Endodermal cell (in vitro differentiated cells): Measurements from ENCODE around the gene BHLHE23. TPM values are rescaled to one million over a fixed set of nuclear protein-coding genes. Genes with fewer than 3 reads are reported as not detected.
A peak's percentile ranks its signal among the peaks of the same experiment; 100 is the strongest.

ENCODE experiments used
- DNase-seq: peaks from one replicate; pipeline ENCODE4 v3.0.0-alpha.2; 2017
- H3K27ac ChIP-seq: 2 replicates; pipeline ENCODE4 v1.5.1; 2013; ENCODE audit warnings: mild to moderate bottlenecking, low read depth, low read length, moderate library complexity
- H3K27me3 ChIP-seq: 2 replicates; pipeline ENCODE4 v1.6.1; 2013; ENCODE audit warnings: mild to moderate bottlenecking, low read length, moderate library complexity; ENCODE audit not compliant: insufficient read depth, control insufficient read depth, poor library complexity, severe bottlenecking
- H3K36me3 ChIP-seq: 2 replicates; pipeline ENCODE4 v1.7.0; 2013; ENCODE audit warnings: mild to moderate bottlenecking, low read length, moderate library complexity; ENCODE audit not compliant: control insufficient read depth, insufficient read depth
- H3K4me1 ChIP-seq: one replicate; pipeline ENCODE4 v1.7.0; 2013; ENCODE audit warnings: low read length; ENCODE audit not compliant: control insufficient read depth, insufficient read depth
- H3K4me3 ChIP-seq: 2 replicates; pipeline ENCODE4 v1.5.1; 2013; ENCODE audit warnings: mild to moderate bottlenecking, low read length, moderate library complexity
- H3K9ac ChIP-seq: 2 replicates; pipeline ENCODE4 v1.6.1; 2013; ENCODE audit warnings: mild to moderate bottlenecking, low read length, moderate library complexity; ENCODE audit not compliant: poor library complexity, severe bottlenecking; ENCODE audit errors: extremely low read depth
- H3K9me3 ChIP-seq: 2 replicates; pipeline ENCODE4 v1.6.1; 2013; ENCODE audit warnings: mild to moderate bottlenecking, low read length, moderate library complexity; ENCODE audit not compliant: control insufficient read depth
- H3K27ac Mint-ChIP-seq: 2 replicates; pipeline ENCODE4 v1.8.0; 2020; ENCODE audit warnings: mixed read lengths
- H3K27me3 Mint-ChIP-seq: 2 replicates; pipeline ENCODE4 v1.8.0; 2021; ENCODE audit warnings: mild to moderate bottlenecking, mixed read lengths; ENCODE audit not compliant: insufficient read depth
- H3K36me3 Mint-ChIP-seq: 2 replicates; pipeline ENCODE4 v1.8.0; 2020; ENCODE audit warnings: low read depth, mixed read lengths
- H3K4me1 Mint-ChIP-seq: 2 replicates; pipeline ENCODE4 v1.8.0; 2020; ENCODE audit warnings: mixed read lengths
- H3K4me3 Mint-ChIP-seq: 2 replicates; pipeline ENCODE4 v1.8.0; 2020; ENCODE audit warnings: mild to moderate bottlenecking, moderate library complexity, mixed read lengths
- H3K9me3 Mint-ChIP-seq: 2 replicates; pipeline ENCODE4 v1.8.0; 2020; ENCODE audit warnings: mild to moderate bottlenecking, mixed read lengths
- CTCF ChIP-seq: fragments of 200-600 bp; sonication (generic); conservative IDR thresholded peaks from 2 replicates; pipeline ENCODE4 v1.5.0; 2021; ENCODE audit warnings: antibody characterized with exemption, mild to moderate bottlenecking
- WGBS, 2 experiments: methylation state at CpG; one replicate each; pipeline versions ENCODE4 v1.1.5 to v1.1.7; 2013; ENCODE audit warnings: missing lambda C conversion rate in 2 of 2, mixed read lengths in 1 of 2; ENCODE audit not compliant: insufficient coverage in 1 of 2, insufficient read length in 1 of 2; 5-methylcytosine and 5-hydroxymethylcytosine counted together
- total RNA-seq, 2 donors: library from RNA; stranded (reverse); fragmentation: NEBNext Ultra II Directional in 1 of 2; extraction: Animal tissue kit (Norgen Biotek cat#: 25700) in 1 of 2; gene quantifications; 2 replicates in 1 of 2; 3 replicates in 1 of 2; pipeline ENCODE4 v1.2.1, GENCODE V29; 2021

BHLHE23 gene
- total RNA-seq, 2 donors from 2014 or later = not detected

- no peak overlapping the region for H3K4me3 Mint-ChIP-seq
- no peaks in the 10 kb centered on the region for H3K9me3 Mint-ChIP-seq
- peaks cover 21% of the 10 kb centered on the region for H3K27me3 Mint-ChIP-seq
- Histone ChIP-seq H3K27me3 (peaks cover 35% of the 10 kb centered on the region), H3K9ac (no peak overlapping the region), H3K27ac (peak overlapping the region; percentile 94), H3K9me3 (no peaks in the 10 kb centered on the region), H3K36me3 (no peaks in the 10 kb centered on the region), H3K4me1 (no peaks in the 10 kb centered on the region), H3K4me3 (no peak overlapping the region)
- DNase-seq = no peak
- TF ChIP-seq CTCF = peak; percentile 26
- no peaks in the 10 kb centered on the region for H3K36me3 Mint-ChIP-seq
- no peaks in the 10 kb centered on the region for H3K4me1 Mint-ChIP-seq
- no peak overlapping the region for H3K27ac Mint-ChIP-seq
- WGBS, 2 experiments = 87 to 88% methylated on average over 11 to 14 of the region's 14 CpGs
These were observed 27.5 kb downstream of the BHLHE23 start for GRCh38 chr20:62979310-62979709.

GRCh38 chr20:62978561-62978943 lies 28.2 kb downstream of the BHLHE23 start:
- 87 to 100% methylated on average over 1 to 13 of the region's 13 CpGs for WGBS, 2 experiments
- Mint-ChIP-seq H3K36me3 (no peaks in the 10 kb centered on the region), H3K4me3 (no peak overlapping the region), H3K4me1 (no peaks in the 10 kb centered on the region), H3K9me3 (no peaks in the 10 kb centered on the region), H3K27me3 (peaks cover 28% of the 10 kb centered on the region), H3K27ac (no peak overlapping the region)
- no peak for DNase-seq
- H3K27ac ChIP-seq = no peak overlapping the region
- TF ChIP-seq CTCF = no peak
- no peak overlapping the region for H3K9ac ChIP-seq
- H3K4me1 ChIP-seq = no peaks in the 10 kb centered on the region
- H3K36me3 ChIP-seq = no peaks in the 10 kb centered on the region
- peaks cover 42% of the 10 kb centered on the region for H3K27me3 ChIP-seq
- H3K4me3 ChIP-seq = no peak overlapping the region
- no peaks in the 10 kb centered on the region for H3K9me3 ChIP-seq

GRCh38 chr20:62977613-62978560 lies 28.9 kb downstream of the BHLHE23 start:
- H3K27me3 ChIP-seq = peaks cover 49% of the 10 kb centered on the region
- H3K4me1 ChIP-seq = no peaks in the 10 kb centered on the region
- Mint-ChIP-seq H3K27me3 (peaks cover 35% of the 10 kb centered on the region), H3K9me3 (no peaks in the 10 kb centered on the region), H3K4me3 (no peak overlapping the region), H3K27ac (no peak overlapping the region), H3K4me1 (no peaks in the 10 kb centered on the region), H3K36me3 (no peaks in the 10 kb centered on the region)
- no peak overlapping the region for H3K4me3 ChIP-seq
- DNase-seq = no peak
- no peaks in the 10 kb centered on the region for H3K36me3 ChIP-seq
- TF ChIP-seq CTCF = no peak
- no peak overlapping the region for H3K9ac ChIP-seq
- no peaks in the 10 kb centered on the region for H3K9me3 ChIP-seq
- WGBS, 2 experiments = 90 to 96% methylated on average over 28 to 38 of the region's 38 CpGs
- H3K27ac ChIP-seq = no peak overlapping the region
